Cardiac fibroblast (primary cell): ENCODE data around the gene SMIM11.
A peak's percentile ranks its signal among the peaks of the same experiment; 100 is the strongest.

Experiments used
- DNase-seq, 2 donors: peaks; one replicate each; pipeline versions ENCODE4 v3.0.0 to v3.0.0-alpha.2; 2010; ENCODE audit warnings: low read depth in 2 of 2
- H3K4me3 ChIP-seq, 2 donors: replicated peaks in 1 of 2; 1 replicate in 1 of 2; 2 replicates in 1 of 2; pipeline ENCODE4 v1.5.1; 2011; ENCODE audit warnings: low read depth in 2 of 2, low read length in 2 of 2, mild to moderate bottlenecking in 2 of 2, moderate library complexity in 1 of 2
- CTCF ChIP-seq: IDR thresholded peaks from one replicate; pipeline ENCODE4 v1.5.1; 2011; ENCODE audit warnings: low read depth, mild to moderate bottlenecking, low read length, inconsistent platforms

Gene SMIM11

GRCh38 chr21:34344584-34344983, 30.7 kb upstream of the SMIM11 start:
- no peak for TF ChIP-seq CTCF
- no peak overlapping the region for H3K4me3 ChIP-seq
- no peak for DNase-seq

GRCh38 chr21:34345091-34345871, 30.0 kb upstream of the SMIM11 start:
- no peak for TF ChIP-seq CTCF
- no peak overlapping the region for H3K4me3 ChIP-seq
- DNase-seq = peak; percentile 33 to 40

- peak in 1 of 2 donors; percentile 25 for DNase-seq
- no peak for TF ChIP-seq CTCF
Measured at GRCh38 chr21:34345892-34346291, 29.4 kb upstream of the SMIM11 start.

GRCh38 chr21:34348890-34349519, 26.3 kb upstream of the SMIM11 start:
- no peak overlapping the region for H3K4me3 ChIP-seq
- no peak for TF ChIP-seq CTCF
- DNase-seq = no peak

More at GRCh38 chr21:34345892-34346291, 29.4 kb upstream of the SMIM11 start:
- no peak overlapping the region for H3K4me3 ChIP-seq

- DNase-seq = peak; percentile 35 to 36
- TF ChIP-seq CTCF = peak; percentile 47
- no peak overlapping the region for H3K4me3 ChIP-seq
Measured at GRCh38 chr21:34351786-34352241, 23.5 kb upstream of the SMIM11 start.

GRCh38 chr21:34352556-34352955, 22.8 kb upstream of the SMIM11 start:
- DNase-seq = no peak
- no peak for TF ChIP-seq CTCF
- no peak overlapping the region for H3K4me3 ChIP-seq
